Common myeloid progenitor, CD34-positive (primary cell): Measurements from ENCODE around the gene DRGX.

Source experiments
- CTCF ChIA-PET: fragments of 350-600 bp; sonication (Branson Sonifier 250); formaldehyde crosslinking; loops from one replicate; lab custom pipeline; 2021; ENCODE audit warnings: antibody characterized with exemption; lab: Charles Lee
- POLR2A ChIA-PET: fragments of 350-600 bp; sonication (Branson Sonifier 250); formaldehyde crosslinking; loops from one replicate; lab custom pipeline; 2021; ENCODE audit warnings: antibody characterized with exemption; lab: Charles Lee
- DNase-seq, 3 donors: peaks; one replicate each; pipeline versions ENCODE4 v3.0.0 to v3.0.0-alpha.2; 2013
- H3K27ac ChIP-seq, 2 experiments: 1 replicate in 1 of 2; 2 replicates in 1 of 2; pipeline ENCODE4 v1.7.0; 2013; ENCODE audit warnings: inconsistent platforms in 2 of 2, low read length in 2 of 2, mild to moderate bottlenecking in 2 of 2, low read depth in 1 of 2, moderate library complexity in 1 of 2; ENCODE audit not compliant: severe bottlenecking in 2 of 2, insufficient read depth in 1 of 2, poor library complexity in 1 of 2
- H3K27me3 ChIP-seq, 5 experiments: replicated peaks in 2 of 5; 1 replicate in 3 of 5; 2 replicates in 2 of 5; pipeline versions ENCODE4 v1.6.1 to v1.7.0; 2013; ENCODE audit warnings: low read length in 4 of 5, mild to moderate bottlenecking in 2 of 5, moderate library complexity in 2 of 5, inconsistent platforms in 1 of 5; ENCODE audit not compliant: insufficient read depth in 5 of 5, control insufficient read depth in 4 of 5
- H3K36me3 ChIP-seq, 4 experiments: 1 replicate in 2 of 4; 2 replicates in 2 of 4; pipeline versions ENCODE4 v1.6.1 to v1.7.0; 2013; ENCODE audit warnings: low read length in 3 of 4, control low read depth in 1 of 4, mild to moderate bottlenecking in 1 of 4; ENCODE audit not compliant: control insufficient read depth in 4 of 4, insufficient read depth in 4 of 4
- H3K4me1 ChIP-seq, 4 experiments: 1 replicate in 3 of 4; 2 replicates in 1 of 4; pipeline versions ENCODE4 v1.6.1 to v1.7.1; 2013; ENCODE audit warnings: low read length in 3 of 4, mild to moderate bottlenecking in 3 of 4, control low read depth in 1 of 4, inconsistent platforms in 1 of 4, moderate library complexity in 1 of 4; ENCODE audit not compliant: control insufficient read depth in 4 of 4, insufficient read depth in 4 of 4; ENCODE audit errors: control extremely low read depth in 1 of 4
- H3K4me3 ChIP-seq, 7 experiments: 1 replicate in 4 of 7; 2 replicates in 3 of 7; pipeline versions ENCODE4 v1.5.1 to v1.7.0; 2013; ENCODE audit warnings: mild to moderate bottlenecking in 7 of 7, low read length in 6 of 7, moderate library complexity in 6 of 7, inconsistent platforms in 2 of 7, low read depth in 2 of 7, control low read depth in 1 of 7; ENCODE audit not compliant: insufficient read depth in 4 of 7, control insufficient read depth in 1 of 7; ENCODE audit errors: extremely low read depth in 1 of 7
- H3K9me3 ChIP-seq, 5 experiments: 1 replicate in 4 of 5; 2 replicates in 1 of 5; pipeline versions ENCODE4 v1.6.1 to v1.7.1; 2013; ENCODE audit warnings: low read length in 4 of 5, mild to moderate bottlenecking in 2 of 5, inconsistent platforms in 1 of 5, low read depth in 1 of 5, moderate library complexity in 1 of 5; ENCODE audit not compliant: control insufficient read depth in 4 of 5, insufficient read depth in 2 of 5; ENCODE audit errors: control extremely low read depth in 1 of 5
- whole genome bisulfite sequencing: methylation state at CpG from one replicate; pipeline ENCODE4 v1.1.5; 2013; ENCODE audit not compliant: insufficient coverage; 5-methylcytosine and 5-hydroxymethylcytosine counted together

DRGX gene

GRCh38 chr10:49377256-49377655 lies 18.6 kb downstream of the DRGX start:
- H3K36me3 ChIP-seq, result no peaks in the 10 kb centered on the region
- ChIA-PET CTCF (no interaction called here), POLR2A (no interaction called here)
- H3K4me1 ChIP-seq, result no peaks in the 10 kb centered on the region
- no peak for DNase-seq
- H3K4me3 ChIP-seq, result no peak overlapping the region
- H3K27ac ChIP-seq, result no peak overlapping the region
- WGBS, result 75% methylated on average over 2 of the region's 4 CpGs
- H3K27me3 ChIP-seq, result peaks cover 0 to 4% (median 0%) of the 10 kb centered on the region in 5 experiments
- H3K9me3 ChIP-seq, result no peaks in the 10 kb centered on the region

GRCh38 chr10:49375611-49376010 lies 20.3 kb downstream of the DRGX start:
- WGBS, result 96% methylated on average over 3 of the region's 3 CpGs
- Histone ChIP-seq H3K9me3 (no peaks in the 10 kb centered on the region), H3K4me1 (no peaks in the 10 kb centered on the region), H3K27me3 (peaks cover 0 to 3% (median 0%) of the 10 kb centered on the region in 5 experiments), H3K4me3 (no peak overlapping the region), H3K27ac (no peak overlapping the region), H3K36me3 (no peaks in the 10 kb centered on the region)
- ChIA-PET POLR2A (no interaction called here), CTCF (interaction anchor here (1.4 kb wide), 1 partner anchor 32 kb away, joined by 3 read pairs; no protein-coding TSS in a partner anchor)
- no peak for DNase-seq

- no peaks in the 10 kb centered on the region for H3K4me1 ChIP-seq
- H3K36me3 ChIP-seq, result no peaks in the 10 kb centered on the region
- no peak overlapping the region for H3K27ac ChIP-seq
- CTCF ChIA-PET, result interaction anchor here (1.3 to 1.4 kb wide), 2 partner anchors 18 to 33 kb away, joined by 3 read pairs; no protein-coding TSS in a partner anchor
- WGBS, result 88% methylated on average over 1 of the region's 5 CpGs
- POLR2A ChIA-PET, result no interaction called here
- no peaks in the 10 kb centered on the region for H3K9me3 ChIP-seq
- peaks cover 0 to 4% (median 0%) of the 10 kb centered on the region in 5 experiments for H3K27me3 ChIP-seq
- no peak overlapping the region for H3K4me3 ChIP-seq
- DNase-seq, result no peak
These were observed 21.1 kb downstream of the DRGX start for GRCh38 chr10:49374740-49375139.

- H3K9me3 ChIP-seq, result no peaks in the 10 kb centered on the region
- H3K4me3 ChIP-seq, result no peak overlapping the region
- CTCF ChIA-PET, result no interaction called here
- H3K27me3 ChIP-seq, result peaks cover 0 to 4% (median 0%) of the 10 kb centered on the region in 5 experiments
- POLR2A ChIA-PET, result no interaction called here
- H3K4me1 ChIP-seq, result no peaks in the 10 kb centered on the region
- no peak overlapping the region for H3K27ac ChIP-seq
- no peak for DNase-seq
- 100% methylated on average over 1 of the region's 5 CpGs for WGBS
- H3K36me3 ChIP-seq, result no peaks in the 10 kb centered on the region
These were observed 22.5 kb downstream of the DRGX start for GRCh38 chr10:49373361-49373760.

- ChIA-PET CTCF (interaction anchor here (1.1 to 1.2 kb wide), 2 partner anchors 17 to 39 kb away, joined by 3 to 5 read pairs; no protein-coding TSS in a partner anchor), POLR2A (no interaction called here)
- Histone ChIP-seq H3K4me1 (no peaks in the 10 kb centered on the region), H3K4me3 (no peak overlapping the region), H3K9me3 (no peaks in the 10 kb centered on the region), H3K36me3 (no peaks in the 10 kb centered on the region), H3K27me3 (peaks cover 0 to 4% (median 0%) of the 10 kb centered on the region in 5 experiments), H3K27ac (no peak overlapping the region)
- 100% methylated on average over 1 of the region's 3 CpGs for WGBS
- no peak for DNase-seq
These were observed 23.9 kb downstream of the DRGX start for GRCh38 chr10:49371967-49372366.

GRCh38 chr10:49370326-49371100 lies 25.4 kb downstream of the DRGX start:
- H3K9me3 ChIP-seq, result no peaks in the 10 kb centered on the region
- H3K4me3 ChIP-seq, result no peak overlapping the region
- no peak overlapping the region for H3K27ac ChIP-seq
- peaks cover 0 to 3% (median 0%) of the 10 kb centered on the region in 5 experiments for H3K27me3 ChIP-seq
- ChIA-PET POLR2A (no interaction called here), CTCF (no interaction called here)
- WGBS, result 89% methylated on average over 5 of the region's 8 CpGs
- DNase-seq, result no peak
- H3K36me3 ChIP-seq, result no peaks in the 10 kb centered on the region
- H3K4me1 ChIP-seq, result no peaks in the 10 kb centered on the region
